Activated naive CD4-positive, alpha-beta T cell treated with anti-CD3 and anti-CD28 coated beads for 36 hours (primary cell): ENCODE measurements around the gene B9D1. TPM values are rescaled to one million over a fixed set of nuclear protein-coding genes. Genes with fewer than 3 reads are reported as not detected.

Experiments
- CTCF ChIA-PET: fragments of 350-600 bp; sonication (Branson Sonifier 250); formaldehyde crosslinking; loops from one replicate; lab custom pipeline; 2021; ENCODE audit warnings: antibody characterized with exemption; lab: Charles Lee
- DNase-seq: peaks from one replicate; pipeline ENCODE4 v3.0.0-alpha.2; 2020
- H3K27ac Mint-ChIP-seq: one replicate; pipeline ENCODE4 v1.8.0; 2021; ENCODE audit warnings: mild to moderate bottlenecking, mixed read lengths
- H3K27me3 Mint-ChIP-seq: one replicate; pipeline ENCODE4 v1.8.0; 2021; ENCODE audit warnings: low read depth, mixed read lengths
- H3K36me3 Mint-ChIP-seq: one replicate; pipeline ENCODE4 v1.8.0; 2021; ENCODE audit warnings: low read depth, mixed read lengths
- H3K4me1 Mint-ChIP-seq: one replicate; pipeline ENCODE4 v1.8.0; 2021; ENCODE audit warnings: low read depth, mixed read lengths
- H3K4me3 Mint-ChIP-seq: one replicate; pipeline ENCODE4 v1.8.0; 2021; ENCODE audit warnings: mild to moderate bottlenecking, moderate library complexity, mixed read lengths
- H3K9me3 Mint-ChIP-seq: one replicate; pipeline ENCODE4 v1.8.0; 2021; ENCODE audit warnings: mixed read lengths
- intact Hi-C: fragments of 100-400 bp; cut with micrococcal nuclease; formaldehyde crosslinking; loops from one replicate; pipeline ENCODE4 v1.15.1; 2023
- total RNA-seq, 2 experiments: library from RNA; stranded (reverse); gene quantifications; one replicate each; pipeline ENCODE4 v1.2.3, GENCODE V29; 2021

The B9D1 gene
- total RNA-seq, 2 experiments from 2014 or later, result 8.7 TPM

- Mint-ChIP-seq H3K4me1 (peaks cover 6% of the 10 kb centered on the region), H3K27me3 (no peaks in the 10 kb centered on the region), H3K4me3 (no peak overlapping the region), H3K9me3 (peaks cover 8% of the 10 kb centered on the region), H3K27ac (no peak overlapping the region), H3K36me3 (no peaks in the 10 kb centered on the region)
- no peak for DNase-seq
- intact Hi-C loops, result no loop called here
- CTCF ChIA-PET, result interaction anchor here (0.5 to 0.7 kb wide), 2 partner anchors 27 to 50 kb away, joined by 3 to 5 read pairs; partner anchors contain the start of gene MAPK7
Observed at GRCh38 chr17:19328441-19329061, 34.0 kb downstream of the B9D1 start.

- no peak for DNase-seq
- Mint-ChIP-seq H3K27me3 (no peaks in the 10 kb centered on the region), H3K27ac (no peak overlapping the region), H3K4me3 (no peak overlapping the region), H3K36me3 (no peaks in the 10 kb centered on the region), H3K9me3 (peaks cover 8% of the 10 kb centered on the region), H3K4me1 (no peaks in the 10 kb centered on the region)
- intact Hi-C loops, result no loop called here
- CTCF ChIA-PET, result no interaction called here
Observed at GRCh38 chr17:19327031-19327783, 35.3 kb downstream of the B9D1 start.

GRCh38 chr17:19325542-19325941, 37.0 kb downstream of the B9D1 start:
- Mint-ChIP-seq H3K4me3 (no peak overlapping the region), H3K4me1 (no peaks in the 10 kb centered on the region), H3K36me3 (no peaks in the 10 kb centered on the region), H3K27ac (no peak overlapping the region), H3K27me3 (peaks cover 8% of the 10 kb centered on the region), H3K9me3 (peaks cover 8% of the 10 kb centered on the region)
- intact Hi-C loops, result no loop called here
- CTCF ChIA-PET, result no interaction called here
- no peak for DNase-seq

- Mint-ChIP-seq H3K27ac (no peak overlapping the region), H3K9me3 (peaks cover 8% of the 10 kb centered on the region), H3K4me3 (no peak overlapping the region), H3K36me3 (no peaks in the 10 kb centered on the region), H3K27me3 (peaks cover 12% of the 10 kb centered on the region), H3K4me1 (no peaks in the 10 kb centered on the region)
- intact Hi-C loops, result no loop called here
- CTCF ChIA-PET, result interaction anchor here (0.6 to 2.2 kb wide), 5 partner anchors 15 to 125 kb away, joined by 3 to 11 read pairs (median 3); no protein-coding TSS in a partner anchor
- DNase-seq, result no peak
Observed at GRCh38 chr17:19322861-19323260, 39.7 kb downstream of the B9D1 start.

GRCh38 chr17:19322129-19322505, 40.4 kb downstream of the B9D1 start:
- Mint-ChIP-seq H3K9me3 (peaks cover 8% of the 10 kb centered on the region), H3K4me3 (no peak overlapping the region), H3K27me3 (peaks cover 15% of the 10 kb centered on the region), H3K36me3 (no peaks in the 10 kb centered on the region), H3K4me1 (no peaks in the 10 kb centered on the region), H3K27ac (no peak overlapping the region)
- CTCF ChIA-PET, result interaction anchor here (1.0 to 2.2 kb wide), 4 partner anchors 14 to 126 kb away, joined by 3 to 11 read pairs (median 4); no protein-coding TSS in a partner anchor
- no peak for DNase-seq
- intact Hi-C loops, result no loop called here

- intact Hi-C loops, result no loop called here
- CTCF ChIA-PET, result interaction anchor here (1.6 to 2.2 kb wide), 3 partner anchors 13 to 17 kb away, joined by 5 to 11 read pairs (median 6); no protein-coding TSS in a partner anchor
- Mint-ChIP-seq H3K36me3 (no peaks in the 10 kb centered on the region), H3K27me3 (peaks cover 15% of the 10 kb centered on the region), H3K27ac (no peak overlapping the region), H3K9me3 (peaks cover 8% of the 10 kb centered on the region), H3K4me3 (no peak overlapping the region), H3K4me1 (no peaks in the 10 kb centered on the region)
- DNase-seq, result no peak
Observed at GRCh38 chr17:19321481-19322128, 40.9 kb downstream of the B9D1 start.

- Mint-ChIP-seq H3K27me3 (peaks cover 15% of the 10 kb centered on the region), H3K4me3 (no peak overlapping the region), H3K27ac (no peak overlapping the region), H3K9me3 (peaks cover 7% of the 10 kb centered on the region), H3K36me3 (no peaks in the 10 kb centered on the region), H3K4me1 (no peaks in the 10 kb centered on the region)
- CTCF ChIA-PET, result interaction anchor here (1.6 to 1.9 kb wide), 2 partner anchors 13 to 14 kb away, joined by 5 to 6 read pairs; no protein-coding TSS in a partner anchor
- intact Hi-C loops, result no loop called here
- no peak for DNase-seq
Observed at GRCh38 chr17:19320876-19321275, 41.6 kb downstream of the B9D1 start.

GRCh38 chr17:19319771-19320505, 42.6 kb downstream of the B9D1 start:
- no peak for DNase-seq
- Mint-ChIP-seq H3K9me3 (no peaks in the 10 kb centered on the region), H3K4me1 (no peaks in the 10 kb centered on the region), H3K27ac (no peak overlapping the region), H3K36me3 (no peaks in the 10 kb centered on the region), H3K4me3 (no peak overlapping the region), H3K27me3 (peaks cover 15% of the 10 kb centered on the region)
- intact Hi-C loops, result no loop called here
- CTCF ChIA-PET, result interaction anchor here (1.4 to 1.6 kb wide), 2 partner anchors 12 to 13 kb away, joined by 3 to 6 read pairs; no protein-coding TSS in a partner anchor

- Mint-ChIP-seq H3K27me3 (peaks cover 18% of the 10 kb centered on the region), H3K9me3 (no peaks in the 10 kb centered on the region), H3K36me3 (peaks cover 3% of the 10 kb centered on the region), H3K4me1 (no peaks in the 10 kb centered on the region), H3K27ac (no peak overlapping the region), H3K4me3 (no peak overlapping the region)
- CTCF ChIA-PET, result no interaction called here
- DNase-seq, result no peak
- intact Hi-C loops, result no loop called here
Observed at GRCh38 chr17:19318611-19319010, 43.9 kb downstream of the B9D1 start.

GRCh38 chr17:19317359-19318095, 45.0 kb downstream of the B9D1 start:
- intact Hi-C loops, result no loop called here
- no peaks in the 10 kb centered on the region for H3K9me3 Mint-ChIP-seq
- no peak overlapping the region for H3K27ac Mint-ChIP-seq
- no peak for DNase-seq
- H3K36me3 Mint-ChIP-seq, result peaks cover 3% of the 10 kb centered on the region
- H3K4me1 Mint-ChIP-seq, result no peaks in the 10 kb centered on the region
- CTCF ChIA-PET, result interaction anchor here (0.6 kb wide), 1 partner anchor 80 kb away, joined by 3 read pairs; no protein-coding TSS in a partner anchor
- peaks cover 22% of the 10 kb centered on the region for H3K27me3 Mint-ChIP-seq
- no peak overlapping the region for H3K4me3 Mint-ChIP-seq

- Mint-ChIP-seq H3K9me3 (no peaks in the 10 kb centered on the region), H3K27ac (no peak overlapping the region), H3K27me3 (peaks cover 23% of the 10 kb centered on the region), H3K4me1 (no peaks in the 10 kb centered on the region), H3K36me3 (peaks cover 3% of the 10 kb centered on the region), H3K4me3 (no peak overlapping the region)
- CTCF ChIA-PET, result no interaction called here
- DNase-seq, result no peak
- intact Hi-C loops, result no loop called here
Observed at GRCh38 chr17:19316761-19317358, 45.7 kb downstream of the B9D1 start.
